ENCODE measurements around the gene DNAJC11.

- TF ChIP-seq CTCF (conservative IDR thresholded peaks at IDR 0.05 in 1 of 2, IDR thresholded peaks at IDR 0.05 in 1 of 2; ENCODE audit: extremely low read depth in 1 of 2, insufficient read depth in 1 of 2, low read depth in 1 of 2, low read length in 2 of 2): no peak
- TF ChIP-seq EZH2 (IDR thresholded peaks at IDR 0.05; ENCODE audit: borderline replicate concordance, low read length): no peak
These were observed 88.1 kb downstream of the DNAJC11 start, which contains the start of gene PHF13 for GRCh38 chr1:6613361-6614018.

Measured in mammary epithelial cell (primary cell).